SJSA1 (cell line): ENCODE results near the gene SLC28A3. TPM values are rescaled to one million over a fixed set of nuclear protein-coding genes. Genes with fewer than 3 reads are reported as not detected.
A peak's percentile ranks its signal among the peaks of the same experiment; 100 is the strongest.
"Not testable (repeated sequence)": the region's sequence is repeated elsewhere in the genome, so short reads cannot be mapped to it uniquely, and the experiment has no call there.

Source experiments
- DNase-seq, 2 experiments: peaks; one replicate each; pipeline ENCODE4 v3.0.0-alpha.2; 2015 to 2020; ENCODE audit warnings: low spot score in 2 of 2, low read depth in 1 of 2
- H3K27ac ChIP-seq: fragments of 250-450 bp; sonication (Bioruptor Pico); 2 replicates; pipeline ENCODE4 v1.5.1; 2020; ENCODE audit warnings: mild to moderate bottlenecking, moderate library complexity
- H3K27me3 ChIP-seq: fragments of 250-450 bp; sonication (Bioruptor Pico); replicated peaks from 2 replicates; pipeline ENCODE4 v1.5.1; 2020; ENCODE audit warnings: mild to moderate bottlenecking, moderate library complexity
- H3K36me3 ChIP-seq: fragments of 250-450 bp; sonication (Bioruptor Pico); 2 replicates; pipeline ENCODE4 v1.5.1; 2020; ENCODE audit warnings: mild to moderate bottlenecking
- H3K4me1 ChIP-seq: fragments of 250-450 bp; sonication (Bioruptor Pico); replicated peaks from 2 replicates; pipeline ENCODE4 v1.6.1; 2021; ENCODE audit warnings: mild to moderate bottlenecking
- H3K4me3 ChIP-seq: fragments of 250-450 bp; sonication (Bioruptor Pico); 2 replicates; pipeline ENCODE4 v1.5.1; 2020; ENCODE audit warnings: mild to moderate bottlenecking
- H3K9me3 ChIP-seq: fragments of 250-450 bp; sonication (Bioruptor Pico); replicated peaks from 2 replicates; pipeline ENCODE4 v1.5.1; 2020; ENCODE audit warnings: mild to moderate bottlenecking
- total RNA-seq: library from RNA; depleted of rRNA; stranded (reverse); fragments of >200 nt; shearing (Covaris generic); gene quantifications from 2 replicates; pipeline ENCODE4 v1.2.3, GENCODE V29; 2014

The SLC28A3 gene
- total RNA-seq, 1 experiment from 2014 or later = 0.11 TPM

GRCh38 chr9:84368601-84369000, 28.0 kb upstream of the SLC28A3 start:
- no peaks in the 10 kb centered on the region; the same call in 1 of the 2 replicates for H3K27me3 ChIP-seq
- no peaks in the 10 kb centered on the region for H3K4me1 ChIP-seq
- H3K36me3 ChIP-seq = no peaks in the 10 kb centered on the region
- H3K9me3 ChIP-seq = no peaks in the 10 kb centered on the region
- no peak overlapping the region for H3K27ac ChIP-seq
- no peak overlapping the region for H3K4me3 ChIP-seq
- no peak for DNase-seq

GRCh38 chr9:84367726-84368125, 27.2 kb upstream of the SLC28A3 start:
- not testable (repeated sequence) for DNase-seq, H3K27me3 ChIP-seq, H3K36me3 ChIP-seq, H3K9me3 ChIP-seq, H3K4me1 ChIP-seq, H3K27ac ChIP-seq, H3K4me3 ChIP-seq

GRCh38 chr9:84366683-84367082, 26.1 kb upstream of the SLC28A3 start:
- H3K27ac ChIP-seq = no peak overlapping the region
- no peaks in the 10 kb centered on the region for H3K9me3 ChIP-seq
- no peaks in the 10 kb centered on the region for H3K36me3 ChIP-seq
- no peaks in the 10 kb centered on the region; the same call in 1 of the 2 replicates for H3K27me3 ChIP-seq
- H3K4me1 ChIP-seq = no peaks in the 10 kb centered on the region
- no peak for DNase-seq
- no peak overlapping the region for H3K4me3 ChIP-seq

GRCh38 chr9:84364894-84365490, 24.4 kb upstream of the SLC28A3 start:
- not testable (repeated sequence) for H3K9me3 ChIP-seq, H3K27ac ChIP-seq, DNase-seq

GRCh38 chr9:84361645-84362044, 21.1 kb upstream of the SLC28A3 start:
- no peaks in the 10 kb centered on the region for H3K9me3 ChIP-seq
- no peaks in the 10 kb centered on the region for H3K4me1 ChIP-seq
- DNase-seq = no peak
- H3K27me3 ChIP-seq = no peaks in the 10 kb centered on the region
- no peak overlapping the region for H3K4me3 ChIP-seq
- no peak overlapping the region for H3K27ac ChIP-seq
- no peaks in the 10 kb centered on the region for H3K36me3 ChIP-seq

More at GRCh38 chr9:84364894-84365490, 24.4 kb upstream of the SLC28A3 start:
- not testable (repeated sequence) for H3K4me3 ChIP-seq, H3K4me1 ChIP-seq, H3K36me3 ChIP-seq, H3K27me3 ChIP-seq

GRCh38 chr9:84357275-84357674, 16.7 kb upstream of the SLC28A3 start:
- Histone ChIP-seq H3K36me3 (no peaks in the 10 kb centered on the region), H3K27ac (no peak overlapping the region), H3K27me3 (no peaks in the 10 kb centered on the region), H3K4me3 (no peak overlapping the region), H3K9me3 (no peaks in the 10 kb centered on the region), H3K4me1 (no peaks in the 10 kb centered on the region)
- no peak for DNase-seq

- no peak overlapping the region for H3K4me3 ChIP-seq
- no peak for DNase-seq
- H3K36me3 ChIP-seq = no peaks in the 10 kb centered on the region
- H3K4me1 ChIP-seq = no peaks in the 10 kb centered on the region
- no peaks in the 10 kb centered on the region for H3K27me3 ChIP-seq
- no peak overlapping the region for H3K27ac ChIP-seq
- no peaks in the 10 kb centered on the region for H3K9me3 ChIP-seq
These were observed 13.5 kb upstream of the SLC28A3 start for GRCh38 chr9:84354035-84354434.

- Histone ChIP-seq H3K27me3 (no peaks in the 10 kb centered on the region), H3K27ac (no peak overlapping the region), H3K4me1 (no peaks in the 10 kb centered on the region), H3K4me3 (no peak overlapping the region), H3K9me3 (no peaks in the 10 kb centered on the region), H3K36me3 (no peaks in the 10 kb centered on the region)
- no peak for DNase-seq
These were observed 9.1 kb upstream of the SLC28A3 start for GRCh38 chr9:84349671-84350070.

GRCh38 chr9:84343111-84343521, 2.6 kb upstream of the SLC28A3 start:
- Histone ChIP-seq H3K9me3 (no peaks in the 10 kb centered on the region), H3K27ac (peak overlapping the region; percentile 46), H3K4me1 (peaks cover 14% of the 10 kb centered on the region), H3K27me3 (no peaks in the 10 kb centered on the region), H3K4me3 (no peak overlapping the region), H3K36me3 (no peaks in the 10 kb centered on the region)
- DNase-seq = peak; percentile 68 to 78

GRCh38 chr9:84339962-84340361, 596 bp downstream of the SLC28A3 start:
- no peak for DNase-seq
- Histone ChIP-seq H3K9me3 (no peaks in the 10 kb centered on the region), H3K4me1 (peaks cover 14% of the 10 kb centered on the region), H3K36me3 (no peaks in the 10 kb centered on the region), H3K4me3 (no peak overlapping the region), H3K27ac (no peak overlapping the region), H3K27me3 (no peaks in the 10 kb centered on the region)

- DNase-seq = no peak
- H3K36me3 ChIP-seq = no peaks in the 10 kb centered on the region
- H3K27me3 ChIP-seq = no peaks in the 10 kb centered on the region
- H3K4me1 ChIP-seq = peaks cover 14% of the 10 kb centered on the region
- H3K27ac ChIP-seq = no peak overlapping the region
- no peak overlapping the region for H3K4me3 ChIP-seq
- H3K9me3 ChIP-seq = no peaks in the 10 kb centered on the region
These were observed 1.1 kb downstream of the SLC28A3 start for GRCh38 chr9:84339503-84339902.

- Histone ChIP-seq H3K4me3 (no peak overlapping the region), H3K4me1 (peaks cover 13% of the 10 kb centered on the region), H3K27ac (no peak overlapping the region), H3K9me3 (no peaks in the 10 kb centered on the region), H3K36me3 (no peaks in the 10 kb centered on the region), H3K27me3 (no peaks in the 10 kb centered on the region)
- no peak for DNase-seq
These were observed 1.8 kb downstream of the SLC28A3 start for GRCh38 chr9:84338792-84339191.

GRCh38 chr9:84337252-84337651, 3.3 kb downstream of the SLC28A3 start:
- peaks cover under 1% of the 10 kb centered on the region for H3K4me1 ChIP-seq
- DNase-seq = no peak
- H3K27ac ChIP-seq = no peak overlapping the region
- no peak overlapping the region for H3K4me3 ChIP-seq
- H3K9me3 ChIP-seq = no peaks in the 10 kb centered on the region
- no peaks in the 10 kb centered on the region for H3K36me3 ChIP-seq
- no peaks in the 10 kb centered on the region for H3K27me3 ChIP-seq

GRCh38 chr9:84331119-84331809, 9.3 kb downstream of the SLC28A3 start:
- no peaks in the 10 kb centered on the region for H3K9me3 ChIP-seq
- H3K4me3 ChIP-seq = no peak overlapping the region
- no peaks in the 10 kb centered on the region for H3K4me1 ChIP-seq
- DNase-seq = no peak
- H3K27me3 ChIP-seq = no peaks in the 10 kb centered on the region
- H3K27ac ChIP-seq = no peak overlapping the region
- H3K36me3 ChIP-seq = no peaks in the 10 kb centered on the region
